GM10248 (cell line): ENCODE data around the gene DSC3.

Experiments
- CTCF ChIA-PET: fragments of 300-600 bp; sonication (Branson Sonifier 250); formaldehyde crosslinking; extraction: SDS; loops from one replicate; lab custom pipeline; 2021; ENCODE audit warnings: antibody characterized with exemption; lab: Yijun Ruan, JAX
- POLR2A ChIA-PET: fragments of 350-650 bp; sonication (Branson Sonifier 250); formaldehyde crosslinking; extraction: SDS; loops from one replicate; lab custom pipeline; 2020; ENCODE audit warnings: antibody characterized with exemption; lab: Yijun Ruan, JAX
- DNase-seq: peaks from one replicate; pipeline ENCODE4 v3.0.0; 2012; ENCODE audit errors: extremely low spot score
- TF ChIP-seq, protein P1 (sequence below): IDR thresholded peaks from 2 replicates; pipeline ENCODE4 v1.5.1; 2012; ENCODE audit warnings: mild to moderate bottlenecking, low read depth; ENCODE audit errors: extremely low read depth, missing control alignments, control extremely low read depth

DSC3 gene

DNA sequence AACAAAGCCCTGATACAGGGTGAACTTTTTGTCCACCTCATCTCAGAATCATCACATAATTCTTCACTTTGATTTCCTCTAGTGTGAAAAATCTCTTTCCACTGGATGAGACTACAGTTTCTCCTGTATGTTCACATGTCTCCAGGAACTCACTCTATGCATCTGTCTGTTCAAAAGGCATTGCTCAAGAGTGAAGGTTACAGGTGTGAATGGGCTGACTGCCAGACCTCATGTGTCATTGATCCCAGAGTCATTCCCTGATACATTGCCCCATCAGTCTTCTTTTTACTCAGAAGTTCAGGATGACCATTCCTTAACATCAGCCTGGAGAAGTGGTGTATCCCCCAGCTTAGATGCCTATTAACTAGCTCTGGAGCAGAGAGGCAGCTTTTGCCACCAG lies 4.4 kb upstream of the DSC3 start:
- TF ChIP-seq, protein P1, sequence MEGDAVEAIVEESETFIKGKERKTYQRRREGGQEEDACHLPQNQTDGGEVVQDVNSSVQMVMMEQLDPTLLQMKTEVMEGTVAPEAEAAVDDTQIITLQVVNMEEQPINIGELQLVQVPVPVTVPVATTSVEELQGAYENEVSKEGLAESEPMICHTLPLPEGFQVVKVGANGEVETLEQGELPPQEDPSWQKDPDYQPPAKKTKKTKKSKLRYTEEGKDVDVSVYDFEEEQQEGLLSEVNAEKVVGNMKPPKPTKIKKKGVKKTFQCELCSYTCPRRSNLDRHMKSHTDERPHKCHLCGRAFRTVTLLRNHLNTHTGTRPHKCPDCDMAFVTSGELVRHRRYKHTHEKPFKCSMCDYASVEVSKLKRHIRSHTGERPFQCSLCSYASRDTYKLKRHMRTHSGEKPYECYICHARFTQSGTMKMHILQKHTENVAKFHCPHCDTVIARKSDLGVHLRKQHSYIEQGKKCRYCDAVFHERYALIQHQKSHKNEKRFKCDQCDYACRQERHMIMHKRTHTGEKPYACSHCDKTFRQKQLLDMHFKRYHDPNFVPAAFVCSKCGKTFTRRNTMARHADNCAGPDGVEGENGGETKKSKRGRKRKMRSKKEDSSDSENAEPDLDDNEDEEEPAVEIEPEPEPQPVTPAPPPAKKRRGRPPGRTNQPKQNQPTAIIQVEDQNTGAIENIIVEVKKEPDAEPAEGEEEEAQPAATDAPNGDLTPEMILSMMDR: no peak
- no peak for DNase-seq
- POLR2A ChIA-PET: no interaction called here
- CTCF ChIA-PET: no interaction called here

DNA sequence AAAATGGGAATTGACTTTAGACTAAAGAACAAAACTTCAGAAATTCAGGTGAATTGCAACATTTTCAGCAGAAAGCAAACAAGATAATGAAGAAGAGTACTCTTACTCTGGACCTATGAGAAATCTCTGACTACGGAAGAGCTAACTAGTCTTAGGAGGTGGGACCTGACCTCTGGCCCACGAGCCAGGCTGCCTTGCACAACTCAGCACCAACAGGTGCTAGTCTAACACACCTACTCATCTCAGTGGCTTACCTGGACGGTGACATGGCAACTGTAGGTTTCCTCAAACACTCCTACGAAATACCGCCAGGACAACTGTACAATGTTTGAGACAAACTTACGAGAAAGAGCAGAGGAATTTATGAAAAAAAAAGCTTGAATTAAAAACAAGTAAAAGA lies 3.1 kb upstream of the DSC3 start:
- POLR2A ChIA-PET: no interaction called here

DNA sequence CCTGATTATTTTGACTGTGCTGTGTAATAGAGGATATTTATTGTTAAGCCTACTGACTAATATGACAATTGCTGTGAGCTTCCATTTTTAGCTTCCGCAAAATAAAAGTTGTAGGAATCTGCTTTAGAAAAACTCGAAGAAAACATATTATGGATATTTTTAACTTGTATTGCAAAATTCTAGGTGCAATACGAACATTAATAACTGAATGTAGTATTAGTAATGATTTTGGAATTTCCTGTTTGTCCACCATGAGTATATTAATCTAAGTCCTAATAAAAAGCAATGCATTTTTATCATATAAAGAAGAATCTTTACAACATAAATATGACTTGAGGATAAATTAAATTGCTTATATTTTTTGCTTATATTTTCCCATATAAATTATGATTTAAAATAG lies 2.4 kb upstream of the DSC3 start:
- ChIA-PET CTCF (no interaction called here), POLR2A (no interaction called here)
- DNase-seq: no peak
- TF ChIP-seq, protein P1: no peak

More for the DNA sequence above, 3.1 kb upstream of the DSC3 start:
- TF ChIP-seq, protein P1: no peak
- no peak for DNase-seq
- CTCF ChIA-PET: interaction anchor here (1.0 kb wide), 1 partner anchor 396 kb away, joined by 3 read pairs; no protein-coding TSS in a partner anchor

DNA sequence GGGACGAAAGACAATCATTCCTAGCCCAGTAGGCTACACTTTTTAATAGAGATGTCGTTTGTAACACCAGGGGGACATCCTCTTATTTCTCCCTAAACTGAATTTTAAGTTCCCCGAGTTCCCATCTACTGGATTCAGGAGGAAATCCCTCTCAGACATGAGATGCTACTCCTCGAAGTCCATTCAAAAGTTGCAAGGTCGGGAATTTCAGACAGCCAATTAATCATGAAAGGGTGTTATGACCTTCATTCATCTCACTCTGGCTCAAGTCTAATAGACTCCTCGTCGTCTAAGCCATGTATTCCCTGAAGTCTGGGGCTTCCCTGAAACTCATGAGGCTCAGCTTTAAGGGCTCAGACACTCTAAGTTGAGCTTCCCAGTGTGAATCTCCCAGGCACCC lies 1.2 kb upstream of the DSC3 start:
- TF ChIP-seq, protein P1: no peak
- ChIA-PET POLR2A (no interaction called here), CTCF (interaction anchor here (1.5 kb wide), 1 partner anchor 11 kb away, joined by 3 read pairs; no protein-coding TSS in a partner anchor)
- DNase-seq: no peak

DNA sequence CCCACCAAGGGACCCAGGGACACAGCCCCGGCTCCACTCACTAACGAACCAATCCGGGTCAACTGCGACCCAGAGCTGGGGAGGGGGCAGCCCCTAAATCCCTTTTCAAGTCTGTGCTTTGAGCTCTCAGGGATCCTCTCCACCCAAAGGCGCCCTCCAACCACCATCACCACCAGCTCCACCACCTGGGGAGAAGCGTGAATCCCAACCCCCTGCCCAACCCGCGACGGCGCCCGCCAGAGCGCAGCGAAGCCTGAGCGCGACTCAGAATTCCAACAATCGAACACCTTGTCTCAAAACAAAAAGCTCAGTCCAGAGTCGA lies 497 bp downstream of the DSC3 start:
- TF ChIP-seq, protein P1: no peak
- DNase-seq: no peak
- ChIA-PET CTCF (interaction anchor here (1.0 to 1.5 kb wide), 2 partner anchors 11 to 16 kb away, joined by 3 read pairs; no protein-coding TSS in a partner anchor), POLR2A (no interaction called here)

DNA sequence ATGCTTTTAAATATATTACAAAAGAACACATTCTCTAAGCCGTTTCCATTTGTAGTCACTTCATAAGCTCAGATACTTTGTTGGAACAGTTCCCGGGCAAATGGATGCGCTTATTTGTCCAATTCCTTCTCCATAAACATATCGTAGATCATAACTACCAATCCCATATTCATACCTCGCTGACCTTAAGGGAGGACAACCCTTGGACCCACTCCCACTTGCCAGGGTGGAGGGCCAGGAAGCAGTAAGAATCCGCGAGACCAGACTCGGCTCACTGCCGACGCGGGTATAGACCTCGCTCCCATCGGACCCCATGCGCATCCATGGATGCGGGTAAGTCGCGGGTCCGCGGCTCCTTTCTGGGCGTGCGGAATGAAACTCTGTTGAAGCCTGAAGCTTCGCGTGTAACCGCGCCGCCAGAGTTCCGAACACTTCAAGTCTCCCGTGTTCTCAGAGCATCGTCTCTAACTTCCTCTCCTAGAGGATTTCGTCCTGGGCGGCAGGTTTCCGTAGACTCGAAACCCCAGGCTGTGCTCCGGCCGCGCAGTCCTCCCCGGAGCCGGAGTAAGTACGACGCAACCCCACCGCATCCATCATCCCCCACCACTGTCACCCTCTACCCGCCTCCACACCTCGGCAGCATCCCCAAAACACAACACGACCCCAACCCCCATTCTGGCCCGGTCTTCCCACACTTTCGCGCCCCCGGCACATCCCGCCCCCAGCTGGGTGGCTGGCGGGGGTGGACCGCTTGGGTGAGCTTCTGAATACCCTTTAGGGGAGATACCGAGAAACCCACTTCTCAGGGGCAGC lies 1.1 kb downstream of the DSC3 start:
- ChIA-PET POLR2A (no interaction called here), CTCF (interaction anchor here (1.0 to 1.5 kb wide), 2 partner anchors 12 to 17 kb away, joined by 3 read pairs; no protein-coding TSS in a partner anchor)
- TF ChIP-seq, protein P1: no peak
- peak; percentile 23 for DNase-seq
